Astrocyte (in vitro differentiated cells and primary cell): ENCODE results near the gene CCNB1. TPM values are rescaled to one million over a fixed set of nuclear protein-coding genes. Genes with fewer than 3 reads are reported as not detected.
A peak's percentile ranks its signal among the peaks of the same experiment; 100 is the strongest.

Source experiments
- DNase-seq: peaks from one replicate; pipeline ENCODE4 v3.0.0-alpha.2; 2010; ENCODE audit warnings: low read depth
- FAIRE-seq: peaks from 2 replicates; lab custom pipeline; 2011; peaks lifted over from hg19 to GRCh38; lab: Jason Lieb, UNC
- H2AFZ ChIP-seq: 2 replicates; pipeline ENCODE4 v1.6.0; 2012; ENCODE audit warnings: low read depth, low read length, inconsistent platforms
- H3K27ac ChIP-seq: 2 replicates; pipeline ENCODE4 v1.5.1; 2011; ENCODE audit warnings: low read depth, low read length, inconsistent platforms
- H3K27me3 ChIP-seq: 2 replicates; pipeline ENCODE4 v1.6.0; 2011; ENCODE audit warnings: low read length, inconsistent platforms; ENCODE audit not compliant: insufficient read depth
- H3K36me3 ChIP-seq: 2 replicates; pipeline ENCODE4 v1.5.1; 2011; ENCODE audit warnings: low read length, inconsistent platforms; ENCODE audit not compliant: insufficient read depth
- H3K4me1 ChIP-seq: 2 replicates; pipeline ENCODE4 v1.5.1; 2011; ENCODE audit warnings: low read length, inconsistent platforms; ENCODE audit not compliant: insufficient read depth
- H3K4me2 ChIP-seq: 2 replicates; pipeline ENCODE4 v1.6.0; 2012; ENCODE audit warnings: low read length, inconsistent platforms
- H3K4me3 ChIP-seq: 2 replicates; pipeline ENCODE4 v1.5.1; 2011; ENCODE audit warnings: low read depth, mild to moderate bottlenecking, low read length, inconsistent platforms; ENCODE audit not compliant: insufficient read depth
- H3K79me2 ChIP-seq: 2 replicates; pipeline ENCODE4 v1.6.0; 2012; ENCODE audit warnings: mild to moderate bottlenecking, low read length, inconsistent platforms; ENCODE audit not compliant: insufficient read depth
- H3K9ac ChIP-seq: 2 replicates; pipeline ENCODE4 v1.6.0; 2012; ENCODE audit warnings: mild to moderate bottlenecking, low read length, inconsistent platforms
- H3K9me3 ChIP-seq: 2 replicates; pipeline ENCODE4 v1.5.1; 2012; ENCODE audit warnings: low read depth, mild to moderate bottlenecking, low read length, inconsistent platforms; ENCODE audit not compliant: insufficient read depth
- H4K20me1 ChIP-seq: 2 replicates; pipeline ENCODE4 v1.6.0; 2012; ENCODE audit warnings: low read length, inconsistent platforms; ENCODE audit not compliant: insufficient read depth
- H3K27ac Mint-ChIP-seq: one replicate; pipeline ENCODE4 v1.8.0; 2021; ENCODE audit warnings: mild to moderate bottlenecking, mixed read lengths; ENCODE audit not compliant: unreplicated experiment
- H3K27me3 Mint-ChIP-seq: one replicate; pipeline ENCODE4 v1.8.0; 2021; ENCODE audit warnings: low read depth, mixed read lengths; ENCODE audit not compliant: unreplicated experiment
- H3K36me3 Mint-ChIP-seq: one replicate; pipeline ENCODE4 v1.8.0; 2021; ENCODE audit warnings: low read depth, mixed read lengths; ENCODE audit not compliant: unreplicated experiment
- H3K4me1 Mint-ChIP-seq: one replicate; pipeline ENCODE4 v1.8.0; 2021; ENCODE audit warnings: low read depth, mixed read lengths; ENCODE audit not compliant: unreplicated experiment
- H3K4me3 Mint-ChIP-seq: one replicate; pipeline ENCODE4 v1.8.0; 2021; ENCODE audit warnings: mild to moderate bottlenecking, moderate library complexity, mixed read lengths; ENCODE audit not compliant: unreplicated experiment
- H3K9me3 Mint-ChIP-seq: one replicate; pipeline ENCODE4 v1.8.0; 2021; ENCODE audit warnings: mild to moderate bottlenecking, mixed read lengths; ENCODE audit not compliant: unreplicated experiment
- CTCF ChIP-seq: IDR thresholded peaks from 2 replicates; pipeline ENCODE4 v1.5.1; 2011; ENCODE audit warnings: low read depth, mild to moderate bottlenecking, inconsistent platforms, low read length, moderate library complexity; ENCODE audit not compliant: insufficient read depth
- EZH2 ChIP-seq: IDR thresholded peaks from 2 replicates; pipeline ENCODE4 v1.6.1; 2012; ENCODE audit warnings: mild to moderate bottlenecking, low read length, inconsistent platforms; ENCODE audit not compliant: insufficient read depth
- total RNA-seq: library from RNA; stranded (reverse); gene quantifications from 2 replicates; pipeline ENCODE4 v1.2.1, GENCODE V29; 2021

CCNB1 gene
- total RNA-seq, 1 donor from 2014 or later, result 49.8 TPM

GRCh38 chr5:69184621-69185020 lies 17.7 kb downstream of the CCNB1 start:
- no peak overlapping the region for H3K4me3 ChIP-seq
- FAIRE-seq, result no peak
- H3K27me3 Mint-ChIP-seq, result no peaks in the 10 kb centered on the region
- H3K4me3 Mint-ChIP-seq, result no peak overlapping the region
- H2AFZ ChIP-seq, result no peak overlapping the region
- peaks cover under 1% of the 10 kb centered on the region for H3K4me1 ChIP-seq
- TF ChIP-seq CTCF (no peak), EZH2 (no peak)
- no peak overlapping the region for H3K4me2 ChIP-seq
- no peaks in the 10 kb centered on the region for H3K4me1 Mint-ChIP-seq
- H3K79me2 ChIP-seq, result peaks cover 6% of the 10 kb centered on the region
- H3K36me3 ChIP-seq, result no peaks in the 10 kb centered on the region
- no peak overlapping the region for H3K9ac ChIP-seq
- no peak overlapping the region for H3K27ac ChIP-seq
- no peak for DNase-seq
- H3K27me3 ChIP-seq, result no peaks in the 10 kb centered on the region
- H3K27ac Mint-ChIP-seq, result no peak overlapping the region
- H3K36me3 Mint-ChIP-seq, result peaks cover 6% of the 10 kb centered on the region
- no peaks in the 10 kb centered on the region for H4K20me1 ChIP-seq
- H3K9me3 ChIP-seq, result no peaks in the 10 kb centered on the region
- peaks cover 3% of the 10 kb centered on the region for H3K9me3 Mint-ChIP-seq

- no peaks in the 10 kb centered on the region for H3K36me3 Mint-ChIP-seq
- no peaks in the 10 kb centered on the region for H3K27me3 Mint-ChIP-seq
- H3K4me3 Mint-ChIP-seq, result peak overlapping the region; percentile 74
- H3K4me2 ChIP-seq, result no peak overlapping the region
- H3K4me3 ChIP-seq, result no peak overlapping the region
- no peaks in the 10 kb centered on the region for H3K27me3 ChIP-seq
- TF ChIP-seq EZH2, result no peak
- no peak for TF ChIP-seq CTCF
- no peak overlapping the region for H3K9ac ChIP-seq
- H3K4me1 Mint-ChIP-seq, result no peaks in the 10 kb centered on the region
- no peaks in the 10 kb centered on the region for H3K9me3 ChIP-seq
- no peak overlapping the region for H3K27ac Mint-ChIP-seq
- no peaks in the 10 kb centered on the region for H3K36me3 ChIP-seq
- DNase-seq (no peak), FAIRE-seq (no peak)
- H3K79me2 ChIP-seq, result peaks cover 12% of the 10 kb centered on the region
- no peak overlapping the region for H3K27ac ChIP-seq
- H3K4me1 ChIP-seq, result peaks cover 6% of the 10 kb centered on the region
- no peaks in the 10 kb centered on the region for H4K20me1 ChIP-seq
- H3K9me3 Mint-ChIP-seq, result no peaks in the 10 kb centered on the region
- no peak overlapping the region for H2AFZ ChIP-seq
Measured at GRCh38 chr5:69187342-69187741, 20.4 kb downstream of the CCNB1 start.

GRCh38 chr5:69188811-69189161 lies 21.8 kb downstream of the CCNB1 start:
- Histone ChIP-seq H4K20me1 (no peaks in the 10 kb centered on the region), H3K4me2 (peak overlapping the region; percentile 94), H2AFZ (peak overlapping the region; percentile 83), H3K9ac (peak overlapping the region; percentile 93), H3K27ac (peak overlapping the region; percentile 90), H3K36me3 (no peaks in the 10 kb centered on the region), H3K27me3 (no peaks in the 10 kb centered on the region), H3K4me3 (peak overlapping the region; percentile 93), H3K4me1 (peaks cover 6% of the 10 kb centered on the region), H3K79me2 (peaks cover 12% of the 10 kb centered on the region), H3K9me3 (no peaks in the 10 kb centered on the region)
- DNase-seq (no peak), FAIRE-seq (no peak)
- Mint-ChIP-seq H3K27me3 (no peaks in the 10 kb centered on the region), H3K4me3 (peak overlapping the region; percentile 97), H3K9me3 (no peaks in the 10 kb centered on the region), H3K36me3 (no peaks in the 10 kb centered on the region), H3K27ac (peak overlapping the region; percentile 99), H3K4me1 (no peaks in the 10 kb centered on the region)
- TF ChIP-seq EZH2 (no peak), CTCF (no peak)
